Trophoblast cell (in vitro differentiated cells and primary cell): ENCODE data around the gene DNASE1L2.
"Not testable (repeated sequence)": the region's sequence is repeated elsewhere in the genome, so short reads cannot be mapped to it uniquely, and the experiment has no call there.

Source experiments
- DNase-seq, 2 donors: peaks; one replicate each; pipeline ENCODE4 v3.0.0-alpha.2; 2016
- H2AFZ ChIP-seq: 2 replicates; pipeline ENCODE4 v1.6.1; 2013; ENCODE audit warnings: low read length, moderate library complexity, mild to moderate bottlenecking; ENCODE audit not compliant: insufficient read depth, poor library complexity
- H2AK5ac ChIP-seq: 2 replicates; pipeline ENCODE4 v1.6.1; 2013; ENCODE audit warnings: mild to moderate bottlenecking, low read length
- H2BK120ac ChIP-seq: 2 replicates; pipeline ENCODE4 v1.6.1; 2013; ENCODE audit warnings: low read length, mild to moderate bottlenecking, moderate library complexity; ENCODE audit not compliant: insufficient read depth, poor library complexity
- H2BK12ac ChIP-seq: 2 replicates; pipeline ENCODE4 v1.6.1; 2013; ENCODE audit warnings: mild to moderate bottlenecking, low read length, moderate library complexity
- H2BK5ac ChIP-seq: 2 replicates; pipeline ENCODE4 v1.6.1; 2013; ENCODE audit warnings: low read length, low read depth, moderate library complexity, mild to moderate bottlenecking; ENCODE audit not compliant: poor library complexity
- H3K14ac ChIP-seq: 2 replicates; pipeline ENCODE4 v1.6.1; 2013; ENCODE audit warnings: mild to moderate bottlenecking, low read length
- H3K18ac ChIP-seq: 2 replicates; pipeline ENCODE4 v1.6.1; 2013; ENCODE audit warnings: mild to moderate bottlenecking, low read length
- H3K23ac ChIP-seq: 2 replicates; pipeline ENCODE4 v1.6.1; 2013; ENCODE audit warnings: low read length
- H3K27ac ChIP-seq: 2 replicates; pipeline ENCODE4 v1.5.1; 2013; ENCODE audit warnings: low read depth, mild to moderate bottlenecking, inconsistent platforms, low read length, moderate library complexity
- H3K27me3 ChIP-seq: 2 replicates; pipeline ENCODE4 v1.6.1; 2013; ENCODE audit warnings: inconsistent platforms, mild to moderate bottlenecking, low read length, moderate library complexity; ENCODE audit not compliant: insufficient read depth
- H3K36me3 ChIP-seq, 2 experiments: 1 replicate in 1 of 2; 2 replicates in 1 of 2; pipeline ENCODE4 v1.6.1; 2013; ENCODE audit warnings: low read length in 2 of 2, mild to moderate bottlenecking in 2 of 2, moderate library complexity in 1 of 2; ENCODE audit not compliant: insufficient read depth in 2 of 2, control insufficient read depth in 1 of 2
- H3K4ac ChIP-seq: 2 replicates; pipeline ENCODE4 v1.6.1; 2013; ENCODE audit warnings: low read depth, mild to moderate bottlenecking, low read length, moderate library complexity
- H3K4me1 ChIP-seq, 2 experiments: 1 replicate in 1 of 2; 2 replicates in 1 of 2; pipeline ENCODE4 v1.6.1; 2013; ENCODE audit warnings: low read length in 2 of 2, mild to moderate bottlenecking in 2 of 2, moderate library complexity in 1 of 2; ENCODE audit not compliant: insufficient read depth in 2 of 2, control insufficient read depth in 1 of 2
- H3K4me2 ChIP-seq: 2 replicates; pipeline ENCODE4 v1.6.1; 2013; ENCODE audit warnings: inconsistent platforms, mild to moderate bottlenecking, low read length, moderate library complexity
- H3K4me3 ChIP-seq: 2 replicates; pipeline ENCODE4 v1.5.1; 2013; ENCODE audit warnings: mild to moderate bottlenecking, low read depth, low read length, inconsistent platforms
- H3K79me1 ChIP-seq: one replicate; pipeline ENCODE4 v1.6.1; 2013; ENCODE audit warnings: low read length
- H3K79me2 ChIP-seq: 2 replicates; pipeline ENCODE4 v1.6.1; 2013; ENCODE audit warnings: low read length, mild to moderate bottlenecking; ENCODE audit not compliant: control insufficient read depth, insufficient read depth, poor library complexity
- H3K9ac ChIP-seq: 2 replicates; pipeline ENCODE4 v1.6.1; 2013; ENCODE audit warnings: mild to moderate bottlenecking, low read length
- H3K9me3 ChIP-seq: 2 replicates; pipeline ENCODE4 v1.6.1; 2013; ENCODE audit warnings: low read depth, mild to moderate bottlenecking, control low read depth, inconsistent platforms, low read length; ENCODE audit not compliant: insufficient read depth
- H4K12ac ChIP-seq: 2 replicates; pipeline ENCODE4 v1.6.1; 2013; ENCODE audit warnings: low read depth, mild to moderate bottlenecking, low read length, moderate library complexity
- H4K8ac ChIP-seq: 2 replicates; pipeline ENCODE4 v1.6.1; 2013; ENCODE audit warnings: low read depth, mild to moderate bottlenecking, low read length, moderate library complexity
- H4K91ac ChIP-seq: one replicate; pipeline ENCODE4 v1.6.1; 2013; ENCODE audit warnings: low read depth, mild to moderate bottlenecking, low read length, moderate library complexity
- WGBS: extraction: QIAGEN DNeasy Blood & Tissue Kit; methylation state at CpG from one replicate; pipeline ENCODE4 v1.1.7; 2013; ENCODE audit warnings: missing lambda C conversion rate; ENCODE audit not compliant: insufficient read length, insufficient coverage; ENCODE audit errors: extremely low coverage; 5-methylcytosine and 5-hydroxymethylcytosine counted together

The DNASE1L2 gene

GRCh38 chr16:2260250-2260649 lies 24.0 kb downstream of the DNASE1L2 start:
- Histone ChIP-seq H2BK12ac (no peak overlapping the region), H2BK5ac (no peak overlapping the region), H3K79me2 (peaks cover 8% of the 10 kb centered on the region), H3K79me1 (no peaks in the 10 kb centered on the region), H3K18ac (no peak overlapping the region), H3K27ac (no peak overlapping the region), H2BK120ac (no peak overlapping the region), H3K27me3 (no peaks in the 10 kb centered on the region), H4K8ac (no peak overlapping the region), H3K9ac (no peak overlapping the region), H3K9me3 (no peaks in the 10 kb centered on the region), H4K12ac (no peak overlapping the region), H3K36me3 (peaks cover 66 to 72% of the 10 kb centered on the region in 2 experiments), H3K4me1 (no peaks in the 10 kb centered on the region), H3K14ac (no peak overlapping the region), H4K91ac (no peak overlapping the region), H2AK5ac (no peak overlapping the region), H3K4me3 (no peak overlapping the region), H3K4me2 (no peak overlapping the region), H2AFZ (no peak overlapping the region), H3K4ac (no peak overlapping the region), H3K23ac (no peak overlapping the region)
- no peak for DNase-seq
- no CpG with 5 or more reads among the region's 8 CpGs for WGBS

- DNase-seq, H2AFZ ChIP-seq, H3K14ac ChIP-seq, H2AK5ac ChIP-seq, H3K79me1 ChIP-seq, H3K4me1 ChIP-seq, H2BK120ac ChIP-seq, H4K12ac ChIP-seq, H4K8ac ChIP-seq, H3K9me3 ChIP-seq, H3K9ac ChIP-seq, H3K18ac ChIP-seq, H3K27ac ChIP-seq, H2BK5ac ChIP-seq, H3K4me3 ChIP-seq, H3K23ac ChIP-seq, H3K27me3 ChIP-seq, H3K4me2 ChIP-seq, H2BK12ac ChIP-seq, H4K91ac ChIP-seq: not testable (repeated sequence)
- Histone ChIP-seq H3K4ac (peak overlapping the region; percentile 93), H3K79me2 (peaks cover 25% of the 10 kb centered on the region), H3K36me3 (peaks cover 44 to 49% of the 10 kb centered on the region in 2 experiments)
- no CpG with 5 or more reads among the region's 14 CpGs for WGBS
Measured at GRCh38 chr16:2263026-2263425, 26.8 kb downstream of the DNASE1L2 start.

GRCh38 chr16:2266887-2267286 lies 30.6 kb downstream of the DNASE1L2 start:
- Histone ChIP-seq H3K79me2 (peaks cover 32% of the 10 kb centered on the region), H3K4me2 (peak overlapping the region; percentile 61), H3K4ac (peak overlapping the region; percentile 77), H3K79me1 (peaks cover 15% of the 10 kb centered on the region), H3K4me3 (peak overlapping the region; percentile 88), H3K36me3 (peaks cover 27 to 29% of the 10 kb centered on the region in 2 experiments), H3K9ac (peak overlapping the region; percentile 42)
- not testable (repeated sequence) for H4K91ac ChIP-seq, H3K4me1 ChIP-seq, H2BK120ac ChIP-seq, H3K27me3 ChIP-seq, H2BK5ac ChIP-seq, H3K9me3 ChIP-seq, H2BK12ac ChIP-seq, H3K14ac ChIP-seq, H4K8ac ChIP-seq, H3K27ac ChIP-seq, H2AFZ ChIP-seq, H3K23ac ChIP-seq, H2AK5ac ChIP-seq, H4K12ac ChIP-seq, DNase-seq, H3K18ac ChIP-seq
- WGBS: no CpG with 5 or more reads among the region's 12 CpGs

- H2BK12ac ChIP-seq, H3K4me1 ChIP-seq, H3K27me3 ChIP-seq, H3K23ac ChIP-seq, DNase-seq, H3K9me3 ChIP-seq: not testable (repeated sequence)
- no CpG with 5 or more reads among the region's 54 CpGs for WGBS
- Histone ChIP-seq H3K36me3 (peaks cover 20 to 26% of the 10 kb centered on the region in 2 experiments), H2BK5ac (peak overlapping the region; percentile 97), H4K12ac (peak overlapping the region; percentile 67), H3K79me1 (peaks cover 15% of the 10 kb centered on the region), H2AFZ (peak overlapping the region; percentile 74), H4K8ac (peak overlapping the region; percentile 88), H2AK5ac (peak overlapping the region; percentile 95), H3K18ac (peak overlapping the region; percentile 95), H2BK120ac (peak overlapping the region; percentile 94), H3K4me2 (peak overlapping the region; percentile 100), H4K91ac (peak overlapping the region; percentile 93), H3K4ac (peak overlapping the region; percentile 97), H3K79me2 (peaks cover 32% of the 10 kb centered on the region), H3K14ac (peak overlapping the region; percentile 95), H3K9ac (peak overlapping the region; percentile 83), H3K27ac (peak overlapping the region; percentile 96), H3K4me3 (peak overlapping the region; percentile 88)
Measured at GRCh38 chr16:2267505-2267912, 31.3 kb downstream of the DNASE1L2 start.
